NCI-H526 (cell line): ENCODE measurements around the gene PNPLA7.
A peak's percentile ranks its signal among the peaks of the same experiment; 100 is the strongest.
"Not testable (repeated sequence)": the region's sequence is repeated elsewhere in the genome, so short reads cannot be mapped to it uniquely, and the experiment has no call there.

Experiments used
- DNase-seq, 2 experiments: peaks; one replicate each; lab custom pipeline; 2025; lab: John Stamatoyannopoulos, UW

Gene PNPLA7

DNA sequence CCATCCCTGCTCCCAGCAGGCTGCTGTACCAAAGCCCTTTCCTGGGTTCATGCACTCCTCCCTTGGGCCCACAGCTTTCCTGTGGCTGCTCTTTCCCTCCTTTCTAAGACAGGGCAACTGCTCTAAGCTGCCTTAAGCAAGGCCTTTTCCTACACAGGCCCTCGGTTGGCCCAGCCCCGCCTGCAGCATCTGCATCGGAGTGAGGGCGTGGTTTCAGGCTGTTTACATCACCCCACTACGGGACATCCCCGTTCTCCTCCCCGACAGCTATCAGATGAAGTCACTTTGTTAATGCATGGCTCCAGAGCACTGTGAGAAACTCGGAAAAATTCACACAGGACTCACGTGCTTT, 25.1 kb upstream of the PNPLA7 start:
- DNase-seq: no peak

DNA sequence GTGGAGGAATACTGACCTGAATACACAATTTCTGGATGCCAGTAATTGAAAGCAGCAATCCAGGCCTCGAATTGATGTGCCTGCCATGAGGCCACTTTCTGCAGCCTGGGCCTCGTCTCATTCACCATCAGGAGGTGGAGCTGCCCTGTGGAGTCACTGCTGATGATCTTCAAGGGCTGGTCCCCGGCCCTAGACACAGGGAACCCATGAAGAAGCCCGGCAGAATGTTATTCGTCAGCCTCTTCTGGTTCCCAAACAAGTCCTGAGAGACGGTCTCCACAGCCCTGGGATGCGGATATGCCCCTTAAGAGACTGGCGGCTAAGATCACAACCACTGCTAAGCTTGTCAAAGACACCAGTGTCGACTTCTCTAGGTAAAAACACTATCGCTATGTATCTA, 24.0 kb upstream of the PNPLA7 start:
- no peak for DNase-seq

DNA sequence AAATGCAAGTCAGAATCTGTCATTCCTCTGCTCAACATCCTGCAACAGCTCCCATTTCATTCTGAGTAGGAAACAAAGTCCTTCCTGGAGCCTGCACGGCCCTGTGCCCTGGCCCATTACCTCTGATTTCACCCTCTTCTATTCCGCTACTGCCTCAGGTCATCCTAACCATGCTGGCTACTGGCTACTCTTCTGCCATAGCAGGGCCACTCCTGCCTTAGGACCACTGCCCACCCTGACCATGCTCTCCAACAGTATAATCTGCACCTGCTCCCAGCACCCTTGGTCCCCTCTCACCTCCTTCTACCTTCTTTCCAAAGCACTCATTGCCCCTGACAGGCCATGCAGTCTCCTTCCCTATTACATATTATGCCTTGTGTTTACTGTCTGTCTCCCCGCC, 20.4 kb upstream of the PNPLA7 start:
- DNase-seq: no peak

GRCh38 chr9:137569609-137570203, 19.5 kb upstream of the PNPLA7 start:
- DNase-seq: no peak

DNA sequence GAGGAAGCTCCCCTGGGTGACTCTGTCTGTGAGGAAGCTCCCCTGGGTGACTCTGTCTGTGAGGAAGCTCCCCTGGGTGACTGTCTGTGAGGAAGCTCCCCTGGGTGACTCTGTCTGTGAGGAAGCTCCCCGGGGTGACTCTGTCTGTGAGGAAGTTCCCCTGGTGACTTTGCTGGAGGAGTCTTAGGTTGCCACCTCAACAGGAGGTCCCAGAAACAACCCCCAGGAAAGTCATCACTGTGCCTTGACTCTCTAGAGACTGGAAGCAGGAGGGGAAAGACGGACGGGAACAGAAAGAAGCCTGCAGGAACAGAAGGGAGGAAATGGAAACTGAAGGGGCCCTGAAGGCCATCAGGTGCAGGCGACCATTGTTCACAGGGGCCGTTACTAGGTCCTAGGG, 18.2 kb upstream of the PNPLA7 start:
- not testable (repeated sequence) for DNase-seq

- DNase-seq: no peak
Observed at GRCh38 chr9:137564817-137565411, 14.7 kb upstream of the PNPLA7 start.

GRCh38 chr9:137564134-137564533, 13.9 kb upstream of the PNPLA7 start:
- DNase-seq: no peak

- DNase-seq: no peak
Observed at GRCh38 chr9:137558127-137558526, 7.9 kb upstream of the PNPLA7 start.

DNA sequence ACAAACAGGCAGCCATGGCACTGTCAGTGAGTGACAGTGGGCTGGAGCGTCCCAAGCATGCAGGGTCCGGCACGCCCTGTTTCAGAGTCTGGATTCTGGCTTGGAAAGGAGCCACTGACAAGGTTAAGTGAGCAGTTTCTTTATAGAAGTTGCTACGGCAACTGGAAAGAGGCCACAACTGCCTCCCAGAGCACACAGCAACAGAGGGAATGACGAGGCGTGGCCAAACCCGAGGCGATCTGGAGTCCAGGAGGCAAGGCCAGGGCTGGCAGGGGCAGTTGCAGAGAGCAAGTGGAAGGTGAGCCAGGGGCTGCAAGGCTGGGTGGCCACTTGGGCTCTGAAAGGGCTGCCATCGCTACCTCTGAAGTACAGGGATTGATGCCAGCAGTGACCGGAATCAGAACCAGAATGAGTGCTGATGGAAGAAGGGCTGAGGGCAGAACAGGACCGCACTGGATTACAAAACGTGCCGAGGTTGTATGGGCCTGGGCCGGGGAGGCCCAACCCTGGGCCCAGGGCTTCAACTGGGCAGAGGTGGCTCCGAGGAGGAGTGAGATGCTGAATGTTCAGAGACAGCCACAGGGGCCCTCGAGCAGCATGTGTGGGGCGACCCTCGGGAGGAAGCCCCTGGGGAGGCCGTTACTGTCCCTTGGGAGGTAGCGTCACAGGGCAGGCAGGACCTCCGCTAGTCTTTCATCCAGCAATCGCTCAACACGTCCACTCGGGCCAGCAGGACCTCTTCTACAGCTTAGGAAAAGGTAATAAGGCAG, 6.1 kb upstream of the PNPLA7 start:
- no peak for DNase-seq

- DNase-seq: no peak
Observed at GRCh38 chr9:137555179-137555578, 5.0 kb upstream of the PNPLA7 start.

- no peak for DNase-seq
Observed at GRCh38 chr9:137554349-137554748, 4.1 kb upstream of the PNPLA7 start.

GRCh38 chr9:137553654-137554053, 3.5 kb upstream of the PNPLA7 start:
- not testable (repeated sequence) for DNase-seq

DNA sequence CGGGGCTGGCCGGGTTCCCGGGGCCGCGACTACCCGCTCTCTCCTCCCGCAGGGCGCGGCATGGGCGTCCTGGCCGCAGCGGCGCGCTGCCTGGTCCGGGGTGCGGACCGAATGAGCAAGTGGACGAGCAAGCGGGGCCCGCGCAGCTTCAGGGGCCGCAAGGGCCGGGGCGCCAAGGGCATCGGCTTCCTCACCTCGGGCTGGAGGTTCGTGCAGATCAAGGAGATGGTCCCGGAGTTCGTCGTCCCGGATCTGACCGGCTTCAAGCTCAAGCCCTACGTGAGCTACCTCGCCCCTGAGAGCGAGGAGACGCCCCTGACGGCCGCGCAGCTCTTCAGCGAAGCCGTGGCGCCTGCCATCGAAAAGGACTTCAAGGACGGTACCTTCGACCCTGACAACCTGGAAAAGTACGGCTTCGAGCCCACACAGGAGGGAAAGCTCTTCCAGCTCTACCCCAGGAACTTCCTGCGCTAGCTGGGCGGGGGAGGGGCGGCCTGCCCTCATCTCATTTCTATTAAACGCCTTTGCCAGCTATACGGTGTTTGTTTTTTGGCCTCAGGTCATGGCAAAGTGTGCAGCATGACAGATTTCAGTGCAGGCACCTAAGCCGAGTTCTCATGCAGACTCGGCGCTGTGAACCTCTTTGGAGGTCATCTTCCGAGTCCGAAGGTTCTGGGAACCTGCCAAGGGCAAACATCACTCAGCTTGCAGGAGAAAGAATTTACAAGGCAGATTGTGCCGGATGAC, 2.0 kb upstream of the PNPLA7 start:
- peak in 1 of 2 experiments; percentile 36 for DNase-seq

DNA sequence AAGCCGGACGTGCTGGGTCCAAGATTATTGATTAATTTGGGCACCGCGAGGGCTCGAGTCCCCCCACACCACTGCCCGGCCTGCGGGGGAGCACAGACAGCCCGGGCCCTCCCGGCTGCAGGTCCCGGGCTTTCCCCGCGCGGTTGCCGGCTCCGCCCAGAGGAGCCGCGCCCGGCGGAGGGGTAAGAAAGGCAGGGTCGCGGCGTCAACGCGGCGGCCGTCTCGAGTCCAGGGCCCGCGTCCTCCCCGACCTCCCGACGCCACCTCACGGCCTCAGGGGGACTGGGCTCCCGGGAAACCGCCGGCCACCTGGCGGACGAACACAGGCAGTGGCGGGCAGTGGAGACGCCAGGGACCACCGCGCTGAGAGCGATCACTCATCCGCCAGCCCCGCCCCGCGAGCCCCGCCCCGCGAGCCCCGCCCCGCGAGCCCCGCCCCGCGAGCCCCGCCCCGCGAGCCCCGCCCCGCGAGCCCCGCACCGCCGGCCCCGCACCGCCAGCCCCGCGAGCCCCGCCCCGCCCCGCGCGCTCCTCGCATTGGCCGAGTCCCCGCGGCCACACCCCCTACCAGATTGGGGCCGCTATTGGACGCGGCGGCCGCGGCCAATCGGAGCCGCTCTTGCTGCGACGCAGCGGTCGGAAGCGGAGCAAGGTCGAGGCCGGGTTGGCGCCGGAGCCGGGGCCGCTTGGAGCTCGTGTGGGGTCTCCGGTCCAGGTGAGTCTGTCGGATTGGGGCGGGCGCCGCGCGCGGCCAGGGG, 1.2 kb upstream of the PNPLA7 start, which contains the start of gene MRPL41:
Gene MRPL41, plus strand, starts transcription at position 616 of the 758 bp plus-strand sequence. CDS start 203 bp downstream, outside the sequence.
- peak; percentile 20 to 88 for DNase-seq

- DNase-seq: not testable (repeated sequence)
Observed at GRCh38 chr9:137550958-137551263, 709 bp upstream of the PNPLA7 start.

DNA sequence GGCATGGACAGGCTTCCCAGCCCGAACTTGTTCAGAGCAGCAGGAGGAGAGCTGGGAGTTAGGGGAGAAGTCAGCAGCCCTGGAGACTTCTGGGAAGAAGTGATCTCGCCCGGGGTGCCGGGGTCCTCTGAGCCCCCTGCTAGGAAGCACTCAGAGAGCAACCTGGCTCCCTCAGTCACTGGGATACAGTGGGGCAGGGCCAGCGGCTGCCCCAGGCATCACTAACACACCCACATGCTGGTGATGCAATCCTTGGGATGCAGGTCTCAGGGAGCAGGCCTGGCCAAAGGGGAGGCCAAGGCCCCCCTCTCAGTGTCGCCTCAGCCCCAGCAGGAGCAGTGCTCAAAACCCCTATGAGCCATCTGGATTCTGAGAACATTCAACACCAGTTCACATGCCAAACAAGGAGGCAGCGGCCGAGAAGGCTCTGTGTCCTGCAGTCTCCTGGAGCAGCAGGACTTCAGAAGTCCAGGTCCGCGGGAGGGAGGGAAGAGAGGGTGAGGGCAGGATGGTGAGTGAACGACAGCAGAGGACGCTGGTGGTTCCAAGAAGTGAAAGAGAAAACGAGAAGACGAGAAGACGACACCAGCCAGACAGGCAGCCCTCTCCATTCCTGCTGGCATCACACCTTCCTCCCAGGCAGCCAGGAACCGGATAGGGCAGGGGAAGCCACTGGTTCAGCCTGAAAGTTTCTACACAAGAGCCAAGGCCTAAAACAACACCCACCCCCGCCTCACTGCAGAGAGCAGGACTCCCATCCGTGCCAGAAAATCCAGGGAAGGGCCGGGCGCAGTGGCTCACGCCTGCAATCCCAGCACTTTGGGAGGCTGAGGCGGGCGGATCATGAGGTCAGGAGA, 2.3 kb downstream of the PNPLA7 start:
- no peak for DNase-seq

- no peak for DNase-seq
Observed at GRCh38 chr9:137545123-137545522, 5.1 kb downstream of the PNPLA7 start.

- no peak for DNase-seq
Observed at GRCh38 chr9:137544176-137544760, 5.9 kb downstream of the PNPLA7 start.

GRCh38 chr9:137543237-137543963, 6.8 kb downstream of the PNPLA7 start:
- no peak for DNase-seq

GRCh38 chr9:137542486-137542885, 7.7 kb downstream of the PNPLA7 start:
- DNase-seq: no peak
